H9 (cell line): ENCODE data around the gene CCDC191. TPM values are rescaled to one million over a fixed set of nuclear protein-coding genes. Genes with fewer than 3 reads are reported as not detected.

Experiments used
- DNase-seq: peaks from one replicate; pipeline ENCODE4 v3.0.0-alpha.2; 2017
- H2AFZ ChIP-seq: one replicate; pipeline ENCODE4 v1.6.1; 2013; ENCODE audit warnings: mild to moderate bottlenecking, low read length, control low read depth, moderate library complexity
- H2AK5ac ChIP-seq: 2 replicates; pipeline ENCODE4 v1.6.1; 2013; ENCODE audit warnings: low read length, control low read depth, mixed read lengths; ENCODE audit not compliant: insufficient read length
- H2BK120ac ChIP-seq: one replicate; pipeline ENCODE4 v1.6.1; 2013; ENCODE audit warnings: low read depth, mild to moderate bottlenecking, low read length, control low read depth, inconsistent platforms; ENCODE audit not compliant: poor library complexity, severe bottlenecking
- H2BK12ac ChIP-seq: 2 replicates; pipeline ENCODE4 v1.6.1; 2013; ENCODE audit warnings: low read length, control low read depth, mixed read lengths, low read depth; ENCODE audit not compliant: insufficient read length
- H2BK15ac ChIP-seq: 2 replicates; pipeline ENCODE4 v1.6.1; 2013; ENCODE audit warnings: low read depth, low read length, control low read depth
- H2BK20ac ChIP-seq: one replicate; pipeline ENCODE4 v1.6.1; 2013; ENCODE audit warnings: low read depth, mild to moderate bottlenecking, low read length, control low read depth, inconsistent platforms; ENCODE audit not compliant: poor library complexity, severe bottlenecking
- H2BK5ac ChIP-seq: 2 replicates; pipeline ENCODE4 v1.6.1; 2013; ENCODE audit warnings: low read length, control low read depth, mixed read lengths; ENCODE audit not compliant: insufficient read length
- H3K14ac ChIP-seq: 2 replicates; pipeline ENCODE4 v1.6.1; 2013; ENCODE audit warnings: low read length, control low read depth; ENCODE audit not compliant: insufficient read depth
- H3K18ac ChIP-seq: 2 replicates; pipeline ENCODE4 v1.6.1; 2013; ENCODE audit warnings: low read depth, mild to moderate bottlenecking, mixed read lengths, low read length, control low read depth; ENCODE audit not compliant: insufficient read length
- H3K23ac ChIP-seq: 2 replicates; pipeline ENCODE4 v1.6.1; 2013; ENCODE audit warnings: low read length, control low read depth, mixed read lengths, low read depth; ENCODE audit not compliant: insufficient read length
- H3K23me2 ChIP-seq: 2 replicates; pipeline ENCODE4 v1.6.1; 2013; ENCODE audit warnings: low read depth, mild to moderate bottlenecking, mixed read lengths, low read length, control low read depth; ENCODE audit not compliant: insufficient read length, poor library complexity, severe bottlenecking
- H3K27ac ChIP-seq: 2 replicates; pipeline ENCODE4 v1.5.1; 2013; ENCODE audit warnings: low read length, control low read depth, mixed read lengths, low read depth; ENCODE audit not compliant: insufficient read length
- H3K27me3 ChIP-seq: 2 replicates; pipeline ENCODE4 v1.6.1; 2013; ENCODE audit warnings: low read length, control low read depth, inconsistent platforms; ENCODE audit not compliant: insufficient read depth
- H3K4ac ChIP-seq: 2 replicates; pipeline ENCODE4 v1.6.1; 2013; ENCODE audit warnings: low read depth, mild to moderate bottlenecking, control low read depth, inconsistent platforms, low read length, moderate library complexity
- H3K4me1 ChIP-seq: 2 replicates; pipeline ENCODE4 v1.6.1; 2013; ENCODE audit warnings: low read length, control low read depth, inconsistent platforms; ENCODE audit not compliant: insufficient read depth
- H3K4me2 ChIP-seq: 2 replicates; pipeline ENCODE4 v1.6.1; 2013; ENCODE audit warnings: low read length, control low read depth, mixed read lengths; ENCODE audit not compliant: insufficient read length, insufficient read depth
- H3K56ac ChIP-seq: 2 replicates; pipeline ENCODE4 v1.6.1; 2013; ENCODE audit warnings: low read depth, mild to moderate bottlenecking, mixed read lengths, low read length, control low read depth; ENCODE audit not compliant: insufficient read length
- H3K79me1 ChIP-seq: 2 replicates; pipeline ENCODE4 v1.6.1; 2013; ENCODE audit warnings: low read depth, mild to moderate bottlenecking, moderate library complexity, low read length, control low read depth, inconsistent platforms; ENCODE audit not compliant: insufficient read depth, poor library complexity, severe bottlenecking
- H3K79me2 ChIP-seq: 2 replicates; pipeline ENCODE4 v1.6.1; 2013; ENCODE audit warnings: low read length, control low read depth, inconsistent platforms; ENCODE audit not compliant: insufficient read depth
- H3K9ac ChIP-seq: 2 replicates; pipeline ENCODE4 v1.6.1; 2013; ENCODE audit warnings: low read length, control low read depth, mixed read lengths; ENCODE audit not compliant: insufficient read length; ENCODE audit errors: extremely low read depth
- H3K9me3 ChIP-seq: one replicate; pipeline ENCODE4 v1.6.1; 2013; ENCODE audit warnings: low read depth, low read length, inconsistent platforms; ENCODE audit not compliant: control insufficient read depth
- H3T11ph ChIP-seq: one replicate; pipeline ENCODE4 v1.6.1; 2013; ENCODE audit warnings: mild to moderate bottlenecking, low read length, control low read depth, inconsistent platforms
- H4K20me1 ChIP-seq: one replicate; pipeline ENCODE4 v1.6.1; 2013; ENCODE audit not compliant: control insufficient read depth, insufficient read length, insufficient read depth
- H4K5ac ChIP-seq: 2 replicates; pipeline ENCODE4 v1.6.1; 2013; ENCODE audit warnings: low read depth, mild to moderate bottlenecking, mixed read lengths, low read length, control low read depth; ENCODE audit not compliant: insufficient read length
- H4K8ac ChIP-seq: replicated peaks from 2 replicates; pipeline ENCODE4 v1.6.1; 2013; ENCODE audit warnings: low read length, control low read depth, mixed read lengths, low read depth; ENCODE audit not compliant: insufficient read length
- H4K91ac ChIP-seq: 2 replicates; pipeline ENCODE4 v1.6.1; 2013; ENCODE audit warnings: low read depth, mild to moderate bottlenecking, moderate library complexity, mixed read lengths, low read length, control low read depth; ENCODE audit not compliant: insufficient read length
- H3K27ac Mint-ChIP-seq, 3 experiments: 2 replicates in 2 of 3; 3 replicates in 1 of 3; pipeline ENCODE4 v1.8.0; 2020 to 2021; ENCODE audit warnings: mixed read lengths in 3 of 3, mild to moderate bottlenecking in 1 of 3, moderate library complexity in 1 of 3
- H3K27me3 Mint-ChIP-seq: 2 replicates; pipeline ENCODE4 v1.8.0; 2021; ENCODE audit warnings: low read depth, mild to moderate bottlenecking, moderate library complexity, mixed read lengths
- H3K36me3 Mint-ChIP-seq, 3 experiments: 2 replicates in 2 of 3; 3 replicates in 1 of 3; pipeline ENCODE4 v1.8.0; 2020 to 2021; ENCODE audit warnings: low read depth in 3 of 3, mixed read lengths in 3 of 3; ENCODE audit not compliant: insufficient read depth in 1 of 3
- H3K4me1 Mint-ChIP-seq, 2 experiments: 2 replicates each; pipeline ENCODE4 v1.8.0; 2020; ENCODE audit warnings: mixed read lengths in 2 of 2
- H3K4me3 Mint-ChIP-seq, 2 experiments: 2 replicates in 1 of 2; 3 replicates in 1 of 2; pipeline ENCODE4 v1.8.0; 2020 to 2021; ENCODE audit warnings: mild to moderate bottlenecking in 2 of 2, mixed read lengths in 2 of 2, moderate library complexity in 1 of 2
- H3K9me3 Mint-ChIP-seq, 2 experiments: 2 replicates in 1 of 2; 3 replicates in 1 of 2; pipeline ENCODE4 v1.8.0; 2020; ENCODE audit warnings: mild to moderate bottlenecking in 2 of 2, mixed read lengths in 2 of 2, moderate library complexity in 1 of 2
- CTCF ChIP-seq: fragments of 200-600 bp; sonication (generic); conservative IDR thresholded peaks from 3 replicates; pipeline ENCODE4 v1.8.0; 2021; ENCODE audit warnings: antibody characterized with exemption, mild to moderate bottlenecking
- total RNA-seq: library from RNA; stranded (reverse); gene quantifications from 2 replicates; pipeline ENCODE4 v1.2.1, GENCODE V29; 2021

Gene CCDC191
- total RNA-seq, 1 experiment from 2014 or later = 0.68 TPM

DNA sequence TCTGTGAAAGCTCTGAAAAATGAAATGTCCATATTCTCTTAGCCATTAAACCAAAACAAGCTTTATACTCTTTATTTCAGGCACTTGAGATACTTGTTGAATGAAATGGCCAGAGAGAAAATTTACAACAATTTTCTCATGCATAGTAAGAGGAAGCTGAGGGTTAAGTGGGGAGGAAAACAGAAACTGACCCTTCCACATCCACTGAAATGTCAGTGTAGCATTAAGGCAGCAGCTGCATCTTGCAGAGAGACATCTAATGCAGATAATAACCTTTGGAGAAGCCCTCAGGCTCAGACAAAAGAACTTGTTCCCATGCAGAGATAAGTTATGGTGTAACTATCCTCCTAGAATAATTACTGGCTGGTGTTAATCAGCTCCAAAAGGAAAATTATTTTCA lies 74.5 kb downstream of the CCDC191 start:
- no peak overlapping the region for H3K27ac Mint-ChIP-seq
- no peaks in the 10 kb centered on the region for H3K23me2 ChIP-seq
- no peaks in the 10 kb centered on the region; the same call in 1 of the 2 replicates for H3K27me3 ChIP-seq
- no peaks in the 10 kb centered on the region; a peak in 1 of 5 replicates for H3K9me3 Mint-ChIP-seq
- no peak overlapping the region for H4K91ac ChIP-seq
- H4K8ac ChIP-seq = no peak overlapping the region
- H3K4me1 Mint-ChIP-seq = peaks cover 3 to 8% of the 10 kb centered on the region in 2 experiments; a peak in 2 of 4 replicates
- H2BK20ac ChIP-seq = no peak overlapping the region
- no peaks in the 10 kb centered on the region for H3K79me2 ChIP-seq
- H2BK12ac ChIP-seq = no peak overlapping the region
- H3K14ac ChIP-seq = no peak overlapping the region
- H3K27ac ChIP-seq = no peak overlapping the region
- H3K4me2 ChIP-seq = no peak overlapping the region
- H3K36me3 Mint-ChIP-seq = peaks cover 0 to 5% (median 0%) of the 10 kb centered on the region in 3 experiments; a peak in 1 of 7 replicates
- H3T11ph ChIP-seq = no peak overlapping the region
- H3K4me3 Mint-ChIP-seq = no peak overlapping the region
- no peaks in the 10 kb centered on the region; the same call in 1 of the 2 replicates for H3K27me3 Mint-ChIP-seq
- no peak overlapping the region for H2BK5ac ChIP-seq
- no peak overlapping the region for H3K23ac ChIP-seq
- no peak overlapping the region for H2BK15ac ChIP-seq
- H2AK5ac ChIP-seq = no peak overlapping the region
- no peak overlapping the region for H3K4ac ChIP-seq
- no peak overlapping the region for H2AFZ ChIP-seq
- no peak overlapping the region for H3K9ac ChIP-seq
- no peaks in the 10 kb centered on the region for H3K9me3 ChIP-seq
- H3K4me1 ChIP-seq = no peaks in the 10 kb centered on the region
- no peak overlapping the region for H4K5ac ChIP-seq
- H2BK120ac ChIP-seq = no peak overlapping the region
- DNase-seq = no peak
- H3K18ac ChIP-seq = no peak overlapping the region
- H3K56ac ChIP-seq = no peak overlapping the region
- no peak for TF ChIP-seq CTCF
- no peaks in the 10 kb centered on the region for H3K79me1 ChIP-seq
- no peaks in the 10 kb centered on the region for H4K20me1 ChIP-seq
